HepG2 (cell line): ENCODE measurements around the gene NBEAL2.

ENCODE experiments used
- IKZF1 ChIP-seq: fragments of 450-650 bp; IDR thresholded peaks from 2 replicates; pipeline ENCODE4 v1.7.1; 2016
- PAX8 ChIP-seq: sonication (generic); formaldehyde crosslinking; IDR thresholded peaks from 2 replicates; pipeline ENCODE4 v1.8.0; 2022; ENCODE audit warnings: mild to moderate bottlenecking, missing genetic modification reagents, borderline replicate concordance

DNA sequence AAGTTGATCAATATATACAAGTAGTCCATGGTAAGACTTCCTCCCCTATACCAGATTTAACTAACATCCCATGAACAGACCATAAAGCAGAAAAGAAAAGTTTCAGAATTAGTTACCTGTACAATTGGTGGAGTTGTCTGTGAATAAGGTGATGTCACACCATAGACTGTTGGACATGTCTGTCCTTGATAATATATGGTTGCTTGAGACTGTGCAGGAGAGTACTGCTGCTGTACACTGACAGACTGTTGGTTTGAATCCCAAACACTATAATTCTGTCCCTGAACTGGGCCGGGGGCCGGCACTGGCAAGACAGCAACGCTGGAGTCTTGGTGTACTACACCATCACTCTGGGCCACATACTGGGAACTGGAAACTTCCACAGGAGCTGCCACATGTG, 77.2 kb downstream of the NBEAL2 start:
- no peak for TF ChIP-seq PAX8
- TF ChIP-seq IKZF1: no peak
